Right lobe of liver (tissue), 6 donors: ENCODE data around the gene ESYT1. TPM values are rescaled to one million over a fixed set of nuclear protein-coding genes. Genes with fewer than 3 reads are reported as not detected.

Source experiments
- ATAC-seq, 4 donors: fragments of 200-7000 bp; cut with Tn5 transposase; one replicate each; pipeline ENCODE4 v1.9.1; 2020; ENCODE audit warnings: mild to moderate bottlenecking in 4 of 4, moderate library complexity in 4 of 4
- DNase-seq, 3 donors: peaks; one replicate each; pipeline ENCODE4 v3.0.0-alpha.2; 2020
- H3K27ac ChIP-seq, 3 donors: fragments of 200-600 bp; one replicate each; pipeline ENCODE4 v1.8.0; 2022
- H3K27me3 ChIP-seq, 2 donors: fragments of 200-600 bp; one replicate each; pipeline ENCODE4 v1.8.0; 2022
- H3K36me3 ChIP-seq, 4 donors: fragments of 200-600 bp; sonication (generic) in 1 of 4; one replicate each; pipeline versions ENCODE4 v1.5.1 to v1.8.0; 2017 to 2022; ENCODE audit warnings: control low read depth in 1 of 4
- H3K4me1 ChIP-seq, 4 donors: fragments of 200-600 bp; sonication (generic) in 1 of 4; one replicate each; pipeline versions ENCODE4 v1.5.1 to v1.8.0; 2017 to 2022; ENCODE audit warnings: control low read depth in 1 of 4
- H3K4me3 ChIP-seq, 3 donors: fragments of 200-600 bp; one replicate each; pipeline ENCODE4 v1.8.0; 2022
- H3K9me3 ChIP-seq, 4 donors: fragments of 200-600 bp; sonication (generic) in 1 of 4; one replicate each; pipeline versions ENCODE4 v1.5.1 to v1.8.0; 2017 to 2022; ENCODE audit warnings: control low read depth in 1 of 4
- CTCF ChIP-seq, 4 donors: fragments of 200-600 bp in 3 of 4; fragments of 450-650 bp in 1 of 4; IDR thresholded peaks; one replicate each; pipeline versions ENCODE4 v1.5.1 to v1.8.0; 2016 to 2022; ENCODE audit warnings: antibody characterized with exemption in 4 of 4, mild to moderate bottlenecking in 2 of 4
- POLR2A ChIP-seq: fragments of 450-650 bp; IDR thresholded peaks from one replicate; pipeline ENCODE4 v1.6.1; 2017; ENCODE audit warnings: antibody characterized with exemption, mild to moderate bottlenecking
- WGBS: methylation state at CpG from one replicate; pipeline ENCODE4 v1.1.6; 2018; ENCODE audit warnings: low coverage, low lambda C conversion rate; ENCODE audit not compliant: insufficient coverage; ENCODE audit errors: missing lambda C conversion rate; 5-methylcytosine and 5-hydroxymethylcytosine counted together
- intact Hi-C, 2 donors: fragments of 100-400 bp; cut with DNase I; formaldehyde crosslinking; loops; one replicate each; pipeline versions ENCODE4 v1.11.2 to v1.14.1; 2022
- long read RNA-seq: library from polyadenylated mRNA; unstranded; transcript quantifications from one replicate; pipeline ENCODE4 v2.0.0, GENCODE V29; 2019
- total RNA-seq, 6 experiments: library from RNA; depleted of rRNA in 2 of 6; stranded (reverse); fragments of >200 nt in 2 of 6; fragmentation: NEBNext Ultra II Directional in 3 of 6; extraction: Animal tissue kit (Norgen Biotek cat#: 25700) in 3 of 6; gene quantifications; one replicate each; pipeline versions ENCODE4 v1.1.0 to v1.2.4, GENCODE V29; 2016 to 2023
- donor health status: DM: no; HTN: yes; CAD: no.
- donor health status: DM: no; HTN: no; CAD: no.
- donor health status: DM: no; HTN: no; CAD: no.
- donor health status: DM: no; HTN: yes; CAD: no.
- donor health status: DM: no; HTN: yes; CAD: no.

Gene ESYT1
- 100 to 1,000 TPM in 1 of 6 experiments, 10 to 100 TPM in 5; 56.5 to 117 (median 70.3) TPM for total RNA-seq
- long read RNA-seq, full-length matches to known transcripts, result 2 of 6 reads
- long read RNA-seq, partial matches to known transcripts, result 2 of 6 reads
- long read RNA-seq, other reads (novel, unspliced or antisense), result 2 of 6 reads

GRCh38 chr12:56127888-56128669 is at the start of gene ESYT1:
TSS of gene ESYT1 (plus strand) at chr12:56128267. CDS start at chr12:56128320, 53 bp downstream.
- DNase-seq (peak; percentile 98 to 100 (median 99)), ATAC-seq (peak; percentile 84 to 95 (median 90))
- Histone ChIP-seq H3K9me3 (no peaks in the 10 kb centered on the region), H3K27ac (peak within 1 kb of the TSS; percentile 78 to 86 (median 85)), H3K4me3 (peak within 1 kb of the TSS; percentile 70 to 95 (median 73)), H3K27me3 (no peaks in the 10 kb centered on the region), H3K4me1 (peaks cover 0 to 41% (median 11%) of the 10 kb centered on the region in 4 donors), H3K36me3 (peaks cover 0 to 26% (median 16%) of the 10 kb centered on the region in 4 donors)
- intact Hi-C loops, result loop anchor here in 1 of 2 donors (5.0 kb wide), 1 partner anchor 59 kb away; the partner anchor contains the start of gene SMARCC2
- WGBS, result 1% methylated on average over 22 of the region's 49 CpGs
- TF ChIP-seq POLR2A, result peak; percentile 98
- peak in 1 of 4 donors; percentile 5 for TF ChIP-seq CTCF (IDR thresholded peaks at IDR 0.05)

GRCh38 chr12:56078427-56078826 is 49.6 kb upstream of the ESYT1 start:
- Histone ChIP-seq H3K27me3 (no peaks in the 10 kb centered on the region), H3K9me3 (no peaks in the 10 kb centered on the region), H3K36me3 (peaks cover 0 to 2% (median under 1%) of the 10 kb centered on the region in 4 donors), H3K4me1 (peaks cover 0 to 24% (median 3%) of the 10 kb centered on the region in 4 donors), H3K4me3 (peak overlapping the region in 1 of 3 donors; percentile 90), H3K27ac (peak overlapping the region in 1 of 3 donors; percentile 93)
- WGBS, result 50% methylated on average over 1 of the region's 1 CpG
- DNase-seq (no peak), ATAC-seq (no peak)
- intact Hi-C loops, result no loop called here
- no peak for TF ChIP-seq POLR2A
- no peak for TF ChIP-seq CTCF (IDR thresholded peaks at IDR 0.05)

GRCh38 chr12:56078931-56079722 is 48.9 kb upstream of the ESYT1 start:
- intact Hi-C loops, result no loop called here
- peak; percentile 56 to 71 (median 64) for ATAC-seq
- Histone ChIP-seq H3K9me3 (no peaks in the 10 kb centered on the region), H3K27ac (peak overlapping the region; percentile 91 to 99 (median 93)), H3K4me3 (peak overlapping the region; percentile 82 to 92 (median 90)), H3K27me3 (no peaks in the 10 kb centered on the region), H3K36me3 (peaks cover 0 to 9% (median 4%) of the 10 kb centered on the region in 4 donors), H3K4me1 (peaks cover 0 to 31% (median 7%) of the 10 kb centered on the region in 4 donors)
- peak; percentile 92 to 93 (median 93) for DNase-seq
- peak; percentile 77 for TF ChIP-seq POLR2A
- peak; percentile 73 to 79 (median 76) for TF ChIP-seq CTCF (IDR thresholded peaks at IDR 0.05)
- WGBS, result 5% methylated on average over 22 of the region's 50 CpGs
